T-helper 2 cell treated with Interferon-gamma antibody and Interleukin-4, amounts not matched to agents 5 μg/mL and 100 μg/mL, for 36 hours (primary cell): ENCODE measurements around the gene IGF1.
A peak's percentile ranks its signal among the peaks of the same experiment; 100 is the strongest.
"Not testable (repeated sequence)": the region's sequence is repeated elsewhere in the genome, so short reads cannot be mapped to it uniquely, and the experiment has no call there.

Experiments used
- DNase-seq: peaks from one replicate; pipeline ENCODE4 v3.0.0; 2021; ENCODE audit warnings: low spot score
- H3K27ac Mint-ChIP-seq: one replicate; pipeline ENCODE4 v1.8.0; 2021; ENCODE audit warnings: mild to moderate bottlenecking, mixed read lengths
- H3K27me3 Mint-ChIP-seq: one replicate; pipeline ENCODE4 v1.8.0; 2021; ENCODE audit warnings: low read depth, mixed read lengths
- H3K36me3 Mint-ChIP-seq: one replicate; pipeline ENCODE4 v1.8.0; 2021; ENCODE audit warnings: low read depth, mixed read lengths
- H3K4me1 Mint-ChIP-seq: one replicate; pipeline ENCODE4 v1.8.0; 2021; ENCODE audit warnings: low read depth, mixed read lengths
- H3K4me3 Mint-ChIP-seq: one replicate; pipeline ENCODE4 v1.8.0; 2022; ENCODE audit warnings: mild to moderate bottlenecking, moderate library complexity, mixed read lengths
- H3K9me3 Mint-ChIP-seq: one replicate; pipeline ENCODE4 v1.8.0; 2021; ENCODE audit warnings: mixed read lengths

IGF1 gene

GRCh38 chr12:102390068-102390467, 90.3 kb downstream of the IGF1 start:
- Mint-ChIP-seq H3K4me1 (no peaks in the 10 kb centered on the region), H3K9me3 (no peaks in the 10 kb centered on the region), H3K27ac (no peak overlapping the region), H3K4me3 (no peak overlapping the region), H3K36me3 (no peaks in the 10 kb centered on the region), H3K27me3 (peaks cover 4% of the 10 kb centered on the region)
- no peak for DNase-seq

GRCh38 chr12:102388469-102388868, 91.9 kb downstream of the IGF1 start:
- H3K27me3 Mint-ChIP-seq: peaks cover 4% of the 10 kb centered on the region
- H3K27ac Mint-ChIP-seq: no peak overlapping the region
- H3K4me1 Mint-ChIP-seq: no peaks in the 10 kb centered on the region
- H3K9me3 Mint-ChIP-seq: peaks cover 12% of the 10 kb centered on the region
- H3K36me3 Mint-ChIP-seq: peaks cover 2% of the 10 kb centered on the region
- no peak for DNase-seq
- H3K4me3 Mint-ChIP-seq: no peak overlapping the region

- Mint-ChIP-seq H3K4me3 (no peak overlapping the region), H3K36me3 (peaks cover 2% of the 10 kb centered on the region), H3K9me3 (peaks cover 22% of the 10 kb centered on the region), H3K4me1 (no peaks in the 10 kb centered on the region), H3K27me3 (peaks cover 4% of the 10 kb centered on the region), H3K27ac (no peak overlapping the region)
- DNase-seq: no peak
Measured at GRCh38 chr12:102385343-102385742, 95.0 kb downstream of the IGF1 start.

GRCh38 chr12:102379346-102380162, 100.8 kb downstream of the IGF1 start:
- H3K9me3 Mint-ChIP-seq: peaks cover 19% of the 10 kb centered on the region
- H3K36me3 Mint-ChIP-seq: peaks cover 2% of the 10 kb centered on the region
- H3K27me3 Mint-ChIP-seq: no peaks in the 10 kb centered on the region
- no peak overlapping the region for H3K27ac Mint-ChIP-seq
- no peak for DNase-seq
- H3K4me1 Mint-ChIP-seq: no peaks in the 10 kb centered on the region
- H3K4me3 Mint-ChIP-seq: no peak overlapping the region

GRCh38 chr12:102376781-102377180, 103.6 kb downstream of the IGF1 start:
- H3K4me3 Mint-ChIP-seq: no peak overlapping the region
- H3K27me3 Mint-ChIP-seq: no peaks in the 10 kb centered on the region
- no peak for DNase-seq
- H3K27ac Mint-ChIP-seq: no peak overlapping the region
- H3K9me3 Mint-ChIP-seq: peaks cover 6% of the 10 kb centered on the region
- peaks cover 4% of the 10 kb centered on the region for H3K4me1 Mint-ChIP-seq
- H3K36me3 Mint-ChIP-seq: no peaks in the 10 kb centered on the region

- Mint-ChIP-seq H3K27ac (no peak overlapping the region), H3K9me3 (peaks cover 4% of the 10 kb centered on the region), H3K36me3 (no peaks in the 10 kb centered on the region), H3K4me3 (no peak overlapping the region), H3K4me1 (peaks cover 4% of the 10 kb centered on the region), H3K27me3 (no peaks in the 10 kb centered on the region)
- peak; percentile 6 for DNase-seq
Measured at GRCh38 chr12:102376181-102376747, 104.1 kb downstream of the IGF1 start.

- Mint-ChIP-seq H3K4me3 (no peak overlapping the region), H3K36me3 (no peaks in the 10 kb centered on the region), H3K4me1 (peaks cover 4% of the 10 kb centered on the region), H3K9me3 (peaks cover 4% of the 10 kb centered on the region), H3K27ac (no peak overlapping the region), H3K27me3 (no peaks in the 10 kb centered on the region)
- no peak for DNase-seq
Measured at GRCh38 chr12:102374190-102374589, 106.2 kb downstream of the IGF1 start.

- DNase-seq: no peak
- Mint-ChIP-seq H3K9me3 (peaks cover 4% of the 10 kb centered on the region), H3K4me3 (no peak overlapping the region), H3K27me3 (no peaks in the 10 kb centered on the region), H3K36me3 (no peaks in the 10 kb centered on the region), H3K4me1 (peaks cover 4% of the 10 kb centered on the region), H3K27ac (no peak overlapping the region)
Measured at GRCh38 chr12:102372087-102372486, 108.3 kb downstream of the IGF1 start.

- Mint-ChIP-seq H3K27ac (no peak overlapping the region), H3K4me1 (peaks cover 4% of the 10 kb centered on the region), H3K4me3 (no peak overlapping the region), H3K27me3 (no peaks in the 10 kb centered on the region), H3K9me3 (peaks cover 4% of the 10 kb centered on the region), H3K36me3 (no peaks in the 10 kb centered on the region)
- DNase-seq: peak; percentile 6
Measured at GRCh38 chr12:102371165-102371564, 109.2 kb downstream of the IGF1 start.

GRCh38 chr12:102369876-102370275, 110.5 kb downstream of the IGF1 start:
- peaks cover 4% of the 10 kb centered on the region for H3K4me1 Mint-ChIP-seq
- H3K27me3 Mint-ChIP-seq: no peaks in the 10 kb centered on the region
- no peak overlapping the region for H3K4me3 Mint-ChIP-seq
- DNase-seq: no peak
- H3K36me3 Mint-ChIP-seq: no peaks in the 10 kb centered on the region
- peaks cover 4% of the 10 kb centered on the region for H3K9me3 Mint-ChIP-seq
- no peak overlapping the region for H3K27ac Mint-ChIP-seq

GRCh38 chr12:102365365-102365764, 115.0 kb downstream of the IGF1 start:
- DNase-seq: no peak
- Mint-ChIP-seq H3K4me1 (no peaks in the 10 kb centered on the region), H3K9me3 (peaks cover 3% of the 10 kb centered on the region), H3K27me3 (no peaks in the 10 kb centered on the region), H3K27ac (no peak overlapping the region), H3K4me3 (no peak overlapping the region), H3K36me3 (no peaks in the 10 kb centered on the region)

GRCh38 chr12:102364709-102365108, 115.7 kb downstream of the IGF1 start:
- H3K9me3 Mint-ChIP-seq: peaks cover 3% of the 10 kb centered on the region

GRCh38 chr12:102356690-102357089, 123.7 kb downstream of the IGF1 start:
- no peak overlapping the region for H3K4me3 Mint-ChIP-seq
- H3K36me3 Mint-ChIP-seq: no peaks in the 10 kb centered on the region
- peaks cover 31% of the 10 kb centered on the region for H3K9me3 Mint-ChIP-seq
- H3K4me1 Mint-ChIP-seq: no peaks in the 10 kb centered on the region
- no peak overlapping the region for H3K27ac Mint-ChIP-seq
- DNase-seq: no peak
- no peaks in the 10 kb centered on the region for H3K27me3 Mint-ChIP-seq

More at GRCh38 chr12:102364709-102365108, 115.7 kb downstream of the IGF1 start:
- H3K36me3 Mint-ChIP-seq: no peaks in the 10 kb centered on the region
- no peak overlapping the region for H3K27ac Mint-ChIP-seq
- H3K4me1 Mint-ChIP-seq: no peaks in the 10 kb centered on the region
- no peaks in the 10 kb centered on the region for H3K27me3 Mint-ChIP-seq
- no peak overlapping the region for H3K4me3 Mint-ChIP-seq
- DNase-seq: no peak

GRCh38 chr12:102354281-102354680, 126.1 kb downstream of the IGF1 start:
- not testable (repeated sequence) for H3K36me3 Mint-ChIP-seq

More at GRCh38 chr12:102354281-102354680, 126.1 kb downstream of the IGF1 start:
- H3K4me1 Mint-ChIP-seq, H3K27me3 Mint-ChIP-seq, DNase-seq, H3K4me3 Mint-ChIP-seq, H3K27ac Mint-ChIP-seq: not testable (repeated sequence)
- peaks cover 31% of the 10 kb centered on the region for H3K9me3 Mint-ChIP-seq
